Activated CD8-positive, alpha-beta memory T cell treated with anti-CD3 and anti-CD28 coated beads, Interleukin-2, amount 50 U/mL, for 48 hours (primary cell): Measurements from ENCODE around the gene SDF2.
"Not testable (repeated sequence)": the region's sequence is repeated elsewhere in the genome, so short reads cannot be mapped to it uniquely, and the experiment has no call there.

Experiments used
- DNase-seq: peaks from one replicate; pipeline ENCODE4 v3.0.0-alpha.2; 2020

Gene SDF2

GRCh38 chr17:28684963-28685362 is 23.3 kb upstream of the SDF2 start:
- no peak for DNase-seq

DNA sequence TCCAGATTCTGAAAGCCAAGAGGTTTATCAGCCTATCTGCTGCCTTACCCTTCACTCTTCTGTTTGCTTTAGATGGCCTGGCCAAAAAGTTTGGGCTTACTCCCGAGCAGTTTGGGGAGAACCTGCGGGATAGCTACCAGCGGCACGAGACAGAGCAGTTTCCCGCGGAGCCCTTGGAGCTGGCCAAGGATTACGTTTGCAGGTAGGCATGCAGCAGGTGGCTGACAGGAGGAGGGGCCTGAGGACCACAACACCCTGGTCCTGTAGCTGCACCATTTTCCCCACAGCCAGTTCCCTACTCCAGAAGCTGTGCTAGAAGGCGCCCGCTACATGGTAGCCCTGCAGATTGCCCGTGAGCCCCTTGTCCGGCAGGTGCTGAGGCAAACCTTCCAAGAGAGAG is 20.9 kb upstream of the SDF2 start:
- no peak for DNase-seq

GRCh38 chr17:28675980-28676379 is 14.3 kb upstream of the SDF2 start:
- no peak for DNase-seq

DNA sequence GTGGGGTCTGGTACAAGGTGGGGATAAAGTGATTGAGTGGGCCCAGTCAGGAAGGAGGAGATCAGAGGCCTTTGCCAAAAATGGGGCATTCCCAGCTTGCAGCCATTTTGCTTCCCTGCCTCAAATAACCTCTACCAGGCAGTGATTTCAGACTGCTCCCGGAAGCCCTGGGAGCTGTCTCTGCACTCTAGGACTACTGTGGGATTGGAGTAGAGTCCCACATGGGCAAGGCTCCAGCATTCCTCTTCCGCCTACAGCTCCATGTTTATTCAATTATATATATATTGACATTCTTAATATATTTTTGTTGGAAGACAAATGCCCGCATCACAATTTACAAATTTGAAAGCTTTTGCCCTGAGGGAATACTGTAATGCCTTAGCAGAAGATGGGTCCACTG is 13.8 kb upstream of the SDF2 start:
- no peak for DNase-seq

DNA sequence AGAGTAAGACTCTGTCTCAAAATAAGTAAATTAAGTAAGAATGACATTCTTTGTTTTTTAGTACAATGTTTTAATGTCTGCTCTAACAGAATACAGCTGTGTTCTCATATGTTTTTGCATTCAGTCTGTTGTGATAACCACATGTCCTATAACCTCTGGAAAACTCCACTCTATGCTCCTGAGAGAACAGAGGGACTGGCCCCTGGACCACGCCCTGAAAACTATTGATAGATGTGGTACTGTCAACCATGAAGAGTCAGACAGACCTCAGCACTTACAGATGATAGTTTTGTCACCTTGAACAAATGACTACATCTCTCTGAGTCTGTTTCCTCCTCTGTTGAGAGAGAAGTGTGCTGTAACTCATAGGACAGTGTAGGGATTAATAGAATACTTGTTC is 8.2 kb upstream of the SDF2 start:
- DNase-seq = no peak

DNA sequence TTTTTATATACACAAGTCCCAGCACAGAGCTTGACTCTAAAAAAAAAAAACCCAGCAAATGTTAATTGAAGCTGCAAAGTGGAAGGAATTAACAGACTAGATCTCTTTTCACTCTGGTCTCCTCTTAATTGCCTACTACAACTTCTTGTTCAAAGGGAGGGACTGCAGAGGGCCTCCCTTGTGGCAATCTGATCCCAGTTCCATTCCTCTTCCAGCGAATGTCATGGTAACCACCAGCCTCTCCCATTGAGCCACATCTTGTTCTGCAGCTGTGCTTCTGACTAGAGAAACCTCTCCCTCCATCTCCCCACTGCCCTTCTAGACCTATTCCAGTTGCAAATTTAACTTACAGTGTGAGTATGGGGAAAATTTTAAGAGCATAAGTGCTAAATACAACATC is 6.2 kb upstream of the SDF2 start:
- no peak for DNase-seq

DNA sequence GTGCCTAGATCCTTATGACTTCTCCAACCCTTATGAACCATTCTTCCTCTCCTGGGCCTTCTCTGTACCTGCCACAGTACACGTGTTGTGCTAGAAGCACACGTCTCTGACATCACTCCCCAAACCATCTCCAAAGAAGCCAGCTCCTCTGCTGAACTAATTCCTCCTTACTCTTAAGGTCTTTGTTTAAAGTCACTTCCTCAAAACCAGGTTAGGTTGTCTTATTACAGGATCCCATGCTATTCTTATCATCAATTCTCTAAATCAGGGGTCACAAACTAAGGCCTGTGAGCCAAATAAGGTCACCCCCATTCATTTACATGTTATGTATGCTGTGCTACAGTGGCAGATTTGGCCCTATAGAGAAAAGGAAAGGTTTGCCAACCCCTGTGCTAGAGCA is 4.3 kb upstream of the SDF2 start:
- no peak for DNase-seq

DNA sequence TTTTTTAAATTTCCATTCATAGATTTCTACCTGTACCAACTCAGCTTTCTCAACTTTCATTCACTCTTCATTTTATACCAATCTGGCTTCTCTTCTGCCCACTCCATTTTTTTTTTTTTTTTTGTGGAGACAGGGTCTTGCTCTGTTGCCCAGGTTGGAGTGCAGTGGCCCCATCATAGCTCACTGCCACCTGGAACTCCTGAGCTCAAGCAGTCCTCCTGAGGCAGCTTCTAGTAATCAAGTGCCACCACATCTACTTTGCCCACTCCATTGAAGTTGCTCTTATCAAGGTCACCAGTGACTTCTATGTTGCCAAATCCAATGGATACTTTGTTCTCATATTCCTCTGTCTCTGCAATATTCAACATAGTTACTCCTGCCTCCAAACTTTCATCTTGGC is 2.0 kb upstream of the SDF2 start:
- DNase-seq = no peak

GRCh38 chr17:28662527-28662829 is 772 bp upstream of the SDF2 start:
- no peak for DNase-seq

DNA sequence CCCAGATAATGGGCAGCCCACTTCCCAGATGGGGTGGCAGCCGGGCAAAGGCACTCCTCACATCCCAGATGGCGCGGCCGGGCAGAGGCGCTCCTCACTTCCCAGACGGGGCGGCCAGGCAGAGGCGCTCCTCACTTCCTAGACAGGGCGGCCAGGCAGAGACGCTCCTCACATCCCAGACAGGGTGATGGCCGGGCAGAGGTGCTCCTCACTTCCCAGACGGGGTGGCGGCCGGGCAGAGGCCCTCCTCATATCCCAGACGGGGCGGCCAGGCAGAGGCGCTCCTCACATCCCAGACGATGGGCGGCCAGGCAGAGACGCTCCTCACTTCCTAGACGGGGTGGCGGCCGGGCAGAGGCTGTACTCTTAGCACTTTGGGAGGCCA is 2.2 kb downstream of the SDF2 start:
- DNase-seq = not testable (repeated sequence)

- DNase-seq = not testable (repeated sequence)
Observed at GRCh38 chr17:28658766-28659496, 2.8 kb downstream of the SDF2 start.

- not testable (repeated sequence) for DNase-seq
Observed at GRCh38 chr17:28658342-28658741, 3.4 kb downstream of the SDF2 start.

GRCh38 chr17:28657756-28658155 is 4.0 kb downstream of the SDF2 start:
- no peak for DNase-seq

DNA sequence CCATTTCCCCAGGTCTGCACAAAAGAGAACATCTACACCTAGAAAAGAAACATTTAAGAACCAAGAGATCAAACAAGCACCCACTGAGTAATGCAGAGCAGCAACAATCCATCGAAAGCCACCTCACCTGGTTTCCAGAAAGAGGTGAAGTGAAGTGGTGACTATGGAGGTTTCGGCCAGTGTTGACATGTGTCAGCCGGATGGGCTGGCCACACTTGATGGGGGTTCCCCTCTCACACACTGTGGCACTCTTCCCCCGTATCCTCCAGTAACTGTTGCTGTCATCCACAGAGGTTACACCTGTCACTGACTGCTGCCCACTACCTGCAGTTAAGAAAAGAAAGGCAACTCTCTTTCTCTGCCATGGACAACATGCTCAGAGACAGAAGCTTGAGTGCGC is 6.5 kb downstream of the SDF2 start:
- DNase-seq = no peak

- no peak for DNase-seq
Observed at GRCh38 chr17:28648698-28649097, 13.0 kb downstream of the SDF2 start.

GRCh38 chr17:28646039-28646754 is 15.5 kb downstream of the SDF2 start:
- no peak for DNase-seq

DNA sequence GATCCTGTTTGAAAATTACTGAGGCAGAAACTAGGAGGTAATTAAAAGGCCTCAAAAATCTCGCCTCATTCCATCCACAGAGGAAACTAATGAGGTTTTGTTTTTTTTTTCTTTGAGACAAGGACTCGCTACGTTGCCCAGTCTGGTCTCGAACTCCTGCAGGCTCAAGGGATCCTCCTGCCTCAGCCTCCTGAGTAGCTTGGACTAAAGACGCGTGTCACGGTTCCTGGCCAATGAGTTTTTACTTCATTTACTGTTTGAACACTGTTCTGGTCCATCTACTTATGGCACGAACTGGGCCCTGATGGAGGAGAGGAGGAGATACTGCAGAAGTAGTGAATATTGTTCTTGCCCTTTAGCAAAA is 16.1 kb downstream of the SDF2 start:
- no peak for DNase-seq

DNA sequence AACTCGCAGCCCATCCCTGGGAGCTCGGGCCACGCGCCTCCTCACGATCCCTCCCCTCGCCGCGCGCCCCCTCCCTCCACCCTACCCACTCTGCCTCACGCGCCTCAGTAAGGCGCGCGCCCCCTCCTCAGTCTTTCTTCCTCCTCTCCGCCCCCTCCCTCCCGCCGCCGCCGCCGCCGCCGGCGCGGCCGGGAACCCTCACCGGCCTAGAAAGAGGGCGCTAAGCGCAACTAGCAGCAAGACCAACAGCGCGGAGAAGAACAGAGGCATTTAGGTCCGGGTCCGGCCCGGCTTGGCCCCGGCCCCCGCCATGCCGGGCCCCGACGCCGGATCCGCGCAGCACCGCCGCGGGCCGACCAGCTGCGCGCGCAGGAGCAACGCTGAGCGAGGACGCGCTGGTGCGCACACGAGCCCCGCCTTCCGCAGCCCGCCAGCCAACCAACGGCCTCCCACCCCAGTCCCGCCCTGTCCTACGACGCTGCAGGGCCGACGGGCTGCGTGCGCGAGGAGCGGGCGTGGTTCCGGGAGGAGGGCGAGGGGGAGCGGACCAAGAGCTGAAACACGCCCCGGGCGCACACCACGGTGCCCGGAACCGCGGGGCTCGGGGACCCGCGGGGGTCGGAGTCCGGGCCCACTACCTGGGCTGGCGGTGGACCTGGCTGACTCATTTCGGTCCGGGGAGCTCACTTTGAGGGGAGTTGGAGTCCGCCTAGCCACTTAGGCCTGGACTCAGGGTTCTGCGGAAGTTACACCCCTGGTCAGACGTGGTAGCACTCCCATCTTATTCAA is 16.7 kb downstream of the SDF2 start, which contains the start of gene BLTP2:
Gene BLTP2, minus strand, starts transcription at position 372 of the 789 bp plus-strand sequence. Its CDS starts 102 bp downstream, at position 270.
- DNase-seq = peak; percentile 96

- DNase-seq = peak; percentile 71
Observed at GRCh38 chr17:28643983-28644786, 17.5 kb downstream of the SDF2 start.

DNA sequence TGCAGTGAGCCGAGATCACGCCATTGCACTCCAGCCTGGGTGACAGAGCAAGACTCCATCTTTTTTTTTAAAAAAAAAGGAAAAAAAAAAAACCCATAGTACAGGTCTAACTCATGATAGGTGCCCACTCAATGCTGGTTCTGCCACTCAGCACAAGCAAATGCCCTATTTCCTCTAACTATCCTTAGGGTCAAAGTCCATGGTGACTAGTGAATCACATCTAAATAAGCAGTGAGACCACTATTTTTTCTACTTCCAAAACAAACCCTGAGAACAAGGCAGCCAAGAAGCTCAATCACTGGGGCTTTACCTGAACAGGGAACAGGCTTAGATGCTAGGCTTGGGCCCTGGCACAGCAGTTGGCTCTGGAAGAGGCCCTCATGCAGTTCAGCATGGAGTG is 20.1 kb downstream of the SDF2 start:
- no peak for DNase-seq

DNA sequence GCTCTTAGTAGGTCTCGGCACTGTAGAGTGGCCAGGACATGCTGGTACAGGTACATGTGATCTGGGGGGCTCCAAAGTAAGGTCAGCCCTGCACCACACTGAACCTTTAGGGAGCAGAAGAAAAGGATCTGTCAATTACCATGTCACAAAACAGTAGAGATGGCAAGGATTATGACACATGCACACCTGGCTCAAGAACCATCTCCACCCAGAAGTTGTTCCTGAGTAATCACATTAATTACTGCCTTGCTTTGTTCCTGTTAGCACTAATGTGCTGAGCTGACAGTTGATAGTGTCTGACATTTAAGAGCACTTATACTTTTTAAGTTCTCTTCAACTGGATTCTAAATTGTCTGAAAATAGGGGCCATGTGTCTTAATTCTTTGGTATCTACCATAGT is 26.2 kb downstream of the SDF2 start:
- no peak for DNase-seq

DNA sequence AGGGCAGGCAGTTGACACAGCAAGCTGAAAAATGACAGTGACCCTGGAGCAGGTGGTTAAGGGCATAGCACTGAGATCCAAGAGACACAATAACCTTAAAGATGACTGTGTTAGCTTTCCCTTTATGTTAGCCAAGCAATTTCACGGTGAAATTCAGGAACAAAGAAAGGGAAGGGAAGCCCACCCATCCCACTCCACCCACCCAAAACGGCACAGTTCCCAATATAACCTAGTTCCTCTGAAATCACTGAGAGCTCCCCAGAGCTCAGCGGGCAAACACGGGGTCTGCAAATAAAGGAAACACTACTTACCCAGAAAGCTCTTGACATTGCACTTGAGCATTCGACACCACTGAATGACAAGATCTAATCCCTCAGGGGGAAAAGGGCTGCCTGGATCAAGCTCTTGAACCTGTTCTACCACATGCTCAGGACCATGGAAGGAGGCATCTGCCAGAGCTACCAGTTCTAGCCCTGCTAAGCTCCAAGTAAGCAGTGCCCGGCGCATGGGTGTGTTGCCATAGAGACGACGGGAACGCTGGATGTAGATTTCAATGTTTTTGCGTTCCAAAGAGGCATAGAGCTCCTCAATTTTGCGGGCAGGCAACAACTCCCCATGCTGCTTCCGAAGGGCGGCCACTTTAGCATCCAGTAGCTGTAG is 27.4 kb downstream of the SDF2 start:
- DNase-seq = no peak

GRCh38 chr17:28626818-28627217 is 34.9 kb downstream of the SDF2 start:
- no peak for DNase-seq
